Measurements from ENCODE around the gene GCDH.
A peak's percentile ranks its signal among the peaks of the same experiment; 100 is the strongest.

The GCDH gene

GRCh38 chr19:12932392-12933286, 41.7 kb downstream of the GCDH start:
- Histone ChIP-seq H3K27ac (ENCODE audit: insufficient read depth, low read depth, low read length, poor library complexity, severe bottlenecking) (no peak overlapping the region), H3K27me3 (ENCODE audit: control insufficient read depth, insufficient read depth, low read length, poor library complexity, severe bottlenecking) (no peaks in the 10 kb centered on the region), H3K9me3 (ENCODE audit: control insufficient read depth, low read length) (no peaks in the 10 kb centered on the region), H3K36me3 (ENCODE audit: control insufficient read depth, insufficient read depth, low read length) (peaks cover 26% of the 10 kb centered on the region), H3K4me3 (ENCODE audit: insufficient read depth, low read depth, low read length) (peak overlapping the region; percentile 69), H3K4me1 (ENCODE audit: control insufficient read depth, insufficient read depth, low read length) (peaks cover 12% of the 10 kb centered on the region)
- 39% methylated on average over 16 of the region's 16 CpGs for WGBS, 2 experiments

GRCh38 chr19:12933287-12934072, 42.5 kb downstream of the GCDH start, which contains the start of gene FARSA:
FARSA (minus strand) TSS chr19:12933711; CDS start chr19:12933696, 15 bp downstream.
- no peaks in the 10 kb centered on the region for H3K27me3 ChIP-seq (ENCODE audit: control insufficient read depth, insufficient read depth, low read length, poor library complexity, severe bottlenecking)
- peaks cover 13% of the 10 kb centered on the region for H3K4me1 ChIP-seq (ENCODE audit: control insufficient read depth, insufficient read depth, low read length)
- H3K9me3 ChIP-seq (ENCODE audit: control insufficient read depth, low read length), result no peaks in the 10 kb centered on the region
- no peak within 1 kb of the TSS for H3K27ac ChIP-seq (ENCODE audit: insufficient read depth, low read depth, low read length, poor library complexity, severe bottlenecking)
- H3K36me3 ChIP-seq (ENCODE audit: control insufficient read depth, insufficient read depth, low read length), result peaks cover 18% of the 10 kb centered on the region
- 5 to 6% methylated on average over 51 of the region's 51 CpGs for WGBS, 2 experiments
- H3K4me3 ChIP-seq (ENCODE audit: insufficient read depth, low read depth, low read length), result peak within 1 kb of the TSS; percentile 69

GRCh38 chr19:12935071-12935470, 44.1 kb downstream of the GCDH start:
- H3K4me1 ChIP-seq (ENCODE audit: control insufficient read depth, insufficient read depth, low read length), result peaks cover 17% of the 10 kb centered on the region
- H3K27me3 ChIP-seq (ENCODE audit: control insufficient read depth, insufficient read depth, low read length, poor library complexity, severe bottlenecking), result no peaks in the 10 kb centered on the region
- H3K27ac ChIP-seq (ENCODE audit: insufficient read depth, low read depth, low read length, poor library complexity, severe bottlenecking), result no peak overlapping the region
- H3K36me3 ChIP-seq (ENCODE audit: control insufficient read depth, insufficient read depth, low read length), result peaks cover 14% of the 10 kb centered on the region
- WGBS, 2 experiments, result 86 to 92% methylated on average over 10 of the region's 10 CpGs
- H3K4me3 ChIP-seq (ENCODE audit: insufficient read depth, low read depth, low read length), result no peak overlapping the region
- no peaks in the 10 kb centered on the region for H3K9me3 ChIP-seq (ENCODE audit: control insufficient read depth, low read length)

- Histone ChIP-seq H3K27me3 (ENCODE audit: control insufficient read depth, insufficient read depth, low read length, poor library complexity, severe bottlenecking) (no peaks in the 10 kb centered on the region), H3K4me3 (ENCODE audit: insufficient read depth, low read depth, low read length) (no peak overlapping the region), H3K9me3 (ENCODE audit: control insufficient read depth, low read length) (no peaks in the 10 kb centered on the region), H3K27ac (ENCODE audit: insufficient read depth, low read depth, low read length, poor library complexity, severe bottlenecking) (no peak overlapping the region), H3K4me1 (ENCODE audit: control insufficient read depth, insufficient read depth, low read length) (peaks cover 23% of the 10 kb centered on the region), H3K36me3 (ENCODE audit: control insufficient read depth, insufficient read depth, low read length) (peaks cover 21% of the 10 kb centered on the region)
- 86 to 89% methylated on average over 7 of the region's 7 CpGs for WGBS, 2 experiments
Observed at GRCh38 chr19:12936582-12936981, 45.6 kb downstream of the GCDH start.

GRCh38 chr19:12937093-12937926, 46.4 kb downstream of the GCDH start:
- WGBS, 2 experiments, result 22 to 25% methylated on average over 23 of the region's 23 CpGs
- Histone ChIP-seq H3K4me3 (ENCODE audit: insufficient read depth, low read depth, low read length) (peak overlapping the region; percentile 100), H3K9me3 (ENCODE audit: control insufficient read depth, low read length) (no peaks in the 10 kb centered on the region), H3K27ac (ENCODE audit: insufficient read depth, low read depth, low read length, poor library complexity, severe bottlenecking) (peak overlapping the region; percentile 80), H3K4me1 (ENCODE audit: control insufficient read depth, insufficient read depth, low read length) (peaks cover 20% of the 10 kb centered on the region), H3K27me3 (ENCODE audit: control insufficient read depth, insufficient read depth, low read length, poor library complexity, severe bottlenecking) (no peaks in the 10 kb centered on the region), H3K36me3 (ENCODE audit: control insufficient read depth, insufficient read depth, low read length) (peaks cover 28% of the 10 kb centered on the region)

- Histone ChIP-seq H3K4me3 (ENCODE audit: insufficient read depth, low read depth, low read length) (peak within 1 kb of the TSS; percentile 100), H3K27me3 (ENCODE audit: control insufficient read depth, insufficient read depth, low read length, poor library complexity, severe bottlenecking) (no peaks in the 10 kb centered on the region), H3K36me3 (ENCODE audit: control insufficient read depth, insufficient read depth, low read length) (peaks cover 36% of the 10 kb centered on the region), H3K9me3 (ENCODE audit: control insufficient read depth, low read length) (no peaks in the 10 kb centered on the region), H3K4me1 (ENCODE audit: control insufficient read depth, insufficient read depth, low read length) (peaks cover 18% of the 10 kb centered on the region), H3K27ac (ENCODE audit: insufficient read depth, low read depth, low read length, poor library complexity, severe bottlenecking) (peak within 1 kb of the TSS; percentile 80)
- WGBS, 2 experiments, result 0 to 1% methylated on average over 63 of the region's 63 CpGs
Observed at GRCh38 chr19:12937927-12938778, 47.2 kb downstream of the GCDH start, which contains the start of gene CALR. CALR (plus strand) TSS chr19:12938609; CDS start chr19:12938680, 71 bp downstream.

- Histone ChIP-seq H3K36me3 (ENCODE audit: control insufficient read depth, insufficient read depth, low read length) (peaks cover 43% of the 10 kb centered on the region), H3K27me3 (ENCODE audit: control insufficient read depth, insufficient read depth, low read length, poor library complexity, severe bottlenecking) (no peaks in the 10 kb centered on the region), H3K9me3 (ENCODE audit: control insufficient read depth, low read length) (no peaks in the 10 kb centered on the region), H3K27ac (ENCODE audit: insufficient read depth, low read depth, low read length, poor library complexity, severe bottlenecking) (peak overlapping the region; percentile 50), H3K4me1 (ENCODE audit: control insufficient read depth, insufficient read depth, low read length) (peaks cover 18% of the 10 kb centered on the region), H3K4me3 (ENCODE audit: insufficient read depth, low read depth, low read length) (peak overlapping the region; percentile 100)
- WGBS, 2 experiments, result 3 to 4% methylated on average over 52 to 54 of the region's 54 CpGs
Observed at GRCh38 chr19:12938779-12939601, 48.0 kb downstream of the GCDH start.

GRCh38 chr19:12939975-12940423, 49.0 kb downstream of the GCDH start:
- H3K27me3 ChIP-seq (ENCODE audit: control insufficient read depth, insufficient read depth, low read length, poor library complexity, severe bottlenecking), result no peaks in the 10 kb centered on the region
- peaks cover 43% of the 10 kb centered on the region for H3K36me3 ChIP-seq (ENCODE audit: control insufficient read depth, insufficient read depth, low read length)
- peaks cover 18% of the 10 kb centered on the region for H3K4me1 ChIP-seq (ENCODE audit: control insufficient read depth, insufficient read depth, low read length)
- H3K9me3 ChIP-seq (ENCODE audit: control insufficient read depth, low read length), result no peaks in the 10 kb centered on the region
- WGBS, 2 experiments, result 95 to 97% methylated on average over 10 of the region's 10 CpGs
- H3K4me3 ChIP-seq (ENCODE audit: insufficient read depth, low read depth, low read length), result peak overlapping the region; percentile 100
- no peak overlapping the region for H3K27ac ChIP-seq (ENCODE audit: insufficient read depth, low read depth, low read length, poor library complexity, severe bottlenecking)

Measured in ectodermal cell (in vitro differentiated cells).